Panc1 (cell line): ENCODE measurements around the gene UIMC1. TPM values are rescaled to one million over a fixed set of nuclear protein-coding genes. Genes with fewer than 3 reads are reported as not detected.

ENCODE experiments used
- ATAC-seq: fragments of 200-7000 bp; cut with Tn5 transposase; 2 replicates; pipeline ENCODE4 v1.9.1; 2020; ENCODE audit warnings: mild to moderate bottlenecking, moderate library complexity
- BruUV-seq: library from RNA; stranded (reverse); fragments of 400-500 nt; replicated peaks from 2 replicates; lab custom pipeline; 2021; lab: Mats Ljungman, UMichigan
- CTCF ChIA-PET: fragments of 300-600 bp; sonication (Branson Sonifier 250); formaldehyde crosslinking; loops from one replicate; lab custom pipeline; 2022; ENCODE audit warnings: antibody characterized with exemption; lab: Charles Lee
- POLR2A ChIA-PET: fragments of 300-600 bp; sonication (Branson Sonifier 250); formaldehyde crosslinking; loops from one replicate; lab custom pipeline; 2022; ENCODE audit warnings: antibody characterized with exemption; lab: Charles Lee
- DNase-seq: peaks from one replicate; pipeline ENCODE4 v3.0.0-alpha.2; 2010; ENCODE audit warnings: low read depth, low spot score
- H3K27ac ChIP-seq: 2 replicates; pipeline ENCODE4 v1.5.1; 2011; ENCODE audit warnings: mild to moderate bottlenecking, low read length, inconsistent platforms
- H3K27me3 ChIP-seq: fragments of 200-500 bp; sonication (Bioruptor generic); 2 replicates; pipeline ENCODE4 v1.6.0; 2014; ENCODE audit warnings: low read length, inconsistent platforms; ENCODE audit not compliant: control insufficient read depth, insufficient read depth
- H3K36me3 ChIP-seq: fragments of 200-500 bp; sonication (Bioruptor generic); 2 replicates; pipeline ENCODE4 v1.5.1; 2014; ENCODE audit warnings: inconsistent platforms, mild to moderate bottlenecking, low read length, moderate library complexity; ENCODE audit not compliant: control insufficient read depth, insufficient read depth
- H3K4me1 ChIP-seq: 2 replicates; pipeline ENCODE4 v1.5.1; 2011; ENCODE audit warnings: inconsistent platforms, mild to moderate bottlenecking, low read length, moderate library complexity; ENCODE audit not compliant: control insufficient read depth, insufficient read depth
- H3K4me3 ChIP-seq, 2 experiments: 2 replicates each; pipeline ENCODE4 v1.5.1; 2011 to 2012; ENCODE audit warnings: low read depth in 2 of 2, low read length in 2 of 2, mild to moderate bottlenecking in 2 of 2, inconsistent platforms in 1 of 2, moderate library complexity in 1 of 2
- H3K9me3 ChIP-seq: fragments of 200-500 bp; sonication (Bioruptor generic); 2 replicates; pipeline ENCODE4 v1.5.1; 2014; ENCODE audit warnings: low read depth, mild to moderate bottlenecking, inconsistent platforms, low read length, moderate library complexity; ENCODE audit not compliant: control insufficient read depth, insufficient read depth
- POLR2AphosphoS5 ChIP-seq: IDR thresholded peaks from 2 replicates; pipeline ENCODE4 v1.6.1; 2012; ENCODE audit warnings: mild to moderate bottlenecking, low read depth, low read length, moderate library complexity
- SIN3A ChIP-seq: IDR thresholded peaks from 2 replicates; pipeline ENCODE4 v1.6.1; 2012; ENCODE audit warnings: low read depth, mild to moderate bottlenecking, low read length, moderate library complexity, borderline replicate concordance; ENCODE audit not compliant: insufficient read depth
- TCF7L2 ChIP-seq: IDR thresholded peaks from 2 replicates; pipeline ENCODE4 v1.6.1; 2011; ENCODE audit warnings: mild to moderate bottlenecking, low read depth, low read length, inconsistent platforms
- in situ Hi-C: cut with HindIII; loops from 2 replicates; pipeline ENCODE4 v1.10.0; 2016; ENCODE audit warnings: low sequenced_read_pairs, low pct_unique_long_range_greater_than_20kb
- intact Hi-C: fragments of 100-400 bp; cut with micrococcal nuclease; formaldehyde crosslinking; loops from one replicate; pipeline ENCODE4 v1.10.0; 2022; ENCODE audit not compliant: unreplicated experiment
- total RNA-seq: library from RNA; stranded (reverse); gene quantifications from one replicate; pipeline ENCODE4 v1.2.1, GENCODE V29; 2021; ENCODE audit not compliant: unreplicated experiment
- TF ChIP-seq, protein P1 (sequence below): fragments of 450-650 bp; IDR thresholded peaks from 2 replicates; pipeline ENCODE4 v1.5.1; 2017; ENCODE audit warnings: mild to moderate bottlenecking
- TF ChIP-seq, protein P2 (sequence below), 2 experiments: IDR thresholded peaks; 2 replicates each; pipeline ENCODE4 v1.6.1; 2011 to 2012; ENCODE audit warnings: low read depth in 2 of 2, control low read depth in 1 of 2, low read length in 1 of 2, mild to moderate bottlenecking in 1 of 2, moderate library complexity in 1 of 2; ENCODE audit not compliant: insufficient read depth in 1 of 2

Gene UIMC1
- total RNA-seq, 1 experiment from 2014 or later: 37.1 TPM

DNA sequence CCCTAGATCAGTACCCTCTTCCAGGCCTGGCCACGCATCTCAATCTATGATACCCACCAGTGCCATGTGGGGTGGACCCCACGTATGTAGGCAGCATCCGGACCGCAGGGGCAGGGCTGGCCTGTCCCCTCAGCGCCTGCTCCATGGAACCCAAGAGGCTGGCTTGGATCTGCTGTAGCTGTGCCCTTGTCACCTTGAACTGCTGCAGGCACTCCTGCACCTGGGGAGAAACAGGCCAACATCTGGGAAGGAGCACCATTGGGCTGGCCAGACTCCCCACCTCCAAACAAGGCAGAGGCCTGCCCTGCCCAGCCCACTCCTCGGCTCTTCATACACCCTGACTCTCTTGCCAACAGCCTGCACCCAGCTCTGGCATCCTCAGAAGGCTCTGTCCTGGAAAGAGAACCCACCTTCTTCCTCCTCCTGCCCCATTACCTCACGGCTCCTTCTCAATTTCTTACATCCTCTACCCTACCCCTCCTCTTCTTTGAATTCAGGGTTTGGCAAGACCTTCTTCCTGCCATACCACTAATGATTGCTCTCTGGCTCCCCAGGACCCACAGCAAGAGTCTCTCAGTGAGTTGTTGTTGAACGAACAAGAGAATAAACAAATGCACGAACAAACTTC, 115.1 kb downstream of the UIMC1 start:
- ChIA-PET CTCF (no interaction called here), POLR2A (no interaction called here)
- no peaks in the 10 kb centered on the region for H3K36me3 ChIP-seq
- H3K4me1 ChIP-seq: no peaks in the 10 kb centered on the region
- DNase-seq (no peak), ATAC-seq (no peak)
- no peaks in the 10 kb centered on the region; the same call in 1 of the 2 replicates for H3K27me3 ChIP-seq
- no peaks in the 10 kb centered on the region for H3K9me3 ChIP-seq
- H3K4me3 ChIP-seq: no peak overlapping the region
- in situ Hi-C loops: no loop called here
- TF ChIP-seq TCF7L2 (no peak), SIN3A (no peak), POLR2AphosphoS5 (no peak)
- TF ChIP-seq, protein P1, sequence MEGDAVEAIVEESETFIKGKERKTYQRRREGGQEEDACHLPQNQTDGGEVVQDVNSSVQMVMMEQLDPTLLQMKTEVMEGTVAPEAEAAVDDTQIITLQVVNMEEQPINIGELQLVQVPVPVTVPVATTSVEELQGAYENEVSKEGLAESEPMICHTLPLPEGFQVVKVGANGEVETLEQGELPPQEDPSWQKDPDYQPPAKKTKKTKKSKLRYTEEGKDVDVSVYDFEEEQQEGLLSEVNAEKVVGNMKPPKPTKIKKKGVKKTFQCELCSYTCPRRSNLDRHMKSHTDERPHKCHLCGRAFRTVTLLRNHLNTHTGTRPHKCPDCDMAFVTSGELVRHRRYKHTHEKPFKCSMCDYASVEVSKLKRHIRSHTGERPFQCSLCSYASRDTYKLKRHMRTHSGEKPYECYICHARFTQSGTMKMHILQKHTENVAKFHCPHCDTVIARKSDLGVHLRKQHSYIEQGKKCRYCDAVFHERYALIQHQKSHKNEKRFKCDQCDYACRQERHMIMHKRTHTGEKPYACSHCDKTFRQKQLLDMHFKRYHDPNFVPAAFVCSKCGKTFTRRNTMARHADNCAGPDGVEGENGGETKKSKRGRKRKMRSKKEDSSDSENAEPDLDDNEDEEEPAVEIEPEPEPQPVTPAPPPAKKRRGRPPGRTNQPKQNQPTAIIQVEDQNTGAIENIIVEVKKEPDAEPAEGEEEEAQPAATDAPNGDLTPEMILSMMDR: no peak
- TF ChIP-seq, protein P2, sequence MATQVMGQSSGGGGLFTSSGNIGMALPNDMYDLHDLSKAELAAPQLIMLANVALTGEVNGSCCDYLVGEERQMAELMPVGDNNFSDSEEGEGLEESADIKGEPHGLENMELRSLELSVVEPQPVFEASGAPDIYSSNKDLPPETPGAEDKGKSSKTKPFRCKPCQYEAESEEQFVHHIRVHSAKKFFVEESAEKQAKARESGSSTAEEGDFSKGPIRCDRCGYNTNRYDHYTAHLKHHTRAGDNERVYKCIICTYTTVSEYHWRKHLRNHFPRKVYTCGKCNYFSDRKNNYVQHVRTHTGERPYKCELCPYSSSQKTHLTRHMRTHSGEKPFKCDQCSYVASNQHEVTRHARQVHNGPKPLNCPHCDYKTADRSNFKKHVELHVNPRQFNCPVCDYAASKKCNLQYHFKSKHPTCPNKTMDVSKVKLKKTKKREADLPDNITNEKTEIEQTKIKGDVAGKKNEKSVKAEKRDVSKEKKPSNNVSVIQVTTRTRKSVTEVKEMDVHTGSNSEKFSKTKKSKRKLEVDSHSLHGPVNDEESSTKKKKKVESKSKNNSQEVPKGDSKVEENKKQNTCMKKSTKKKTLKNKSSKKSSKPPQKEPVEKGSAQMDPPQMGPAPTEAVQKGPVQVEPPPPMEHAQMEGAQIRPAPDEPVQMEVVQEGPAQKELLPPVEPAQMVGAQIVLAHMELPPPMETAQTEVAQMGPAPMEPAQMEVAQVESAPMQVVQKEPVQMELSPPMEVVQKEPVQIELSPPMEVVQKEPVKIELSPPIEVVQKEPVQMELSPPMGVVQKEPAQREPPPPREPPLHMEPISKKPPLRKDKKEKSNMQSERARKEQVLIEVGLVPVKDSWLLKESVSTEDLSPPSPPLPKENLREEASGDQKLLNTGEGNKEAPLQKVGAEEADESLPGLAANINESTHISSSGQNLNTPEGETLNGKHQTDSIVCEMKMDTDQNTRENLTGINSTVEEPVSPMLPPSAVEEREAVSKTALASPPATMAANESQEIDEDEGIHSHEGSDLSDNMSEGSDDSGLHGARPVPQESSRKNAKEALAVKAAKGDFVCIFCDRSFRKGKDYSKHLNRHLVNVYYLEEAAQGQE (IDR thresholded peaks at IDR 0.05; ENCODE audit: insufficient read depth in 1 of 2, low read depth in 2 of 2, low read length in 1 of 2): no peak
- H3K27ac ChIP-seq: no peak overlapping the region
- intact Hi-C loops: no loop called here
- BruUV-seq: no TSS peak

DNA sequence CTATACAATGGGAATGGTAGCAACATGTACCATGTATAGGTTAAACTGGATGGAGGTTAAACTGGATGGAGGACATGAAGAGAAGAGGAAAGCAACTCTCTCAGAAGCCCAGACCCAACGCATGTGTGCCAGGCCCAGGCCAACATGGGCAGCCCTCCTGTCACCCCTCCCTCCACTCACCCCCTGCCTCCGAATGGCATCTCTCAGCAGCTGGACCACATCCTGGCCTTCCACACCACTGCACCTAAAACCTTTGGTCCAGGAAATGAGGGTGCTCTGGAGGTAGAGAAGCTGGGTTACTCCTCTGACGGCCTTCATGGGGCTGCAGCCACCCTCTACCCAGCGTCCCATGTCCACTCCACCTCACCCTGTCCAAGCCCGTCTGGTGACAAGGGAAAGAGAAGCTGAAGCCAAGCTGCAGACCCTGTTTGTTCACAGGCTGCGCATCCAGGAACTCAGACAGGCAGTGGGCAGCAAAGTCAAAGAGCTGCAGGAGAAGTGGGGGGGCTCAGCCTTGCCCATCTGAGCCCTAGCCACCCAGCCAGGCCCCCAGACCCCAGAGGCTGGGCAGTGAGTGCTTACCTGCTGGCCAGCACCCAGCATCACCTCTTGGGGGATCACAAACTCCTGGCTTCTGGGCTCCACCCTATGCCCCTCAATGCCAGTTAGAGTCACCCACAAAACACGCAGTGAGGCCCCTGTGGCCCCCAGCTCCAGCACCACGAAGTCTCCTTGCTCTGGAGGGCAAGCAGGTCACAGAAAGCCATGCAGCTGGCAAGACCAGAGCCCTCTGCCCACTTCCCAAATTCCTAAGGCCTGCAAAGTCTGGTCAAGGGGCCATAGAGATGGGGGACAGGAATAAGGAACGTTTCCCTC, 115.9 kb downstream of the UIMC1 start:
- Histone ChIP-seq H3K4me3 (no peak overlapping the region), H3K27ac (no peak overlapping the region), H3K27me3 (no peaks in the 10 kb centered on the region; the same call in 1 of the 2 replicates), H3K4me1 (no peaks in the 10 kb centered on the region), H3K36me3 (no peaks in the 10 kb centered on the region), H3K9me3 (no peaks in the 10 kb centered on the region)
- DNase-seq (no peak), ATAC-seq (no peak)
- ChIA-PET POLR2A (no interaction called here), CTCF (no interaction called here)
- in situ Hi-C loops: no loop called here
- TF ChIP-seq POLR2AphosphoS5: no peak
- TF ChIP-seq, protein P1: no peak
- no TSS peak for BruUV-seq
- intact Hi-C loops: no loop called here
